A549 (cell line): Measurements from ENCODE around the gene SPRR1A.

Source experiments
- CTCF ChIP-seq: fragments of >200 bp; sonication (Bioruptor Twin); formaldehyde crosslinking; IDR thresholded peaks from 3 replicates; pipeline ENCODE4 v1.5.1; 2016
- E2F6 ChIP-seq: IDR thresholded peaks from 2 replicates; pipeline ENCODE4 v1.6.1; 2012; ENCODE audit warnings: low read depth, borderline replicate concordance
- PBX3 ChIP-seq: IDR thresholded peaks from 2 replicates; pipeline ENCODE4 v1.6.1; 2012

GRCh38 chr1:152981146-152981871 is 2.6 kb upstream of the SPRR1A start:
- TF ChIP-seq CTCF (no peak), E2F6 (no peak), PBX3 (no peak)
